ENCODE measurements around the gene SV2B.

- TF ChIP-seq CTCF (conservative IDR thresholded peaks at IDR 0.05 in 1 of 2, IDR thresholded peaks at IDR 0.05 in 1 of 2; ENCODE audit: low read depth in 1 of 2, low read length in 2 of 2) (no peak), EZH2 (IDR thresholded peaks at IDR 0.05; ENCODE audit: low read length, missing control alignments) (no peak)
Measured at GRCh38 chr15:91282486-91282885, 182.4 kb downstream of the SV2B start.
